Right hindlimb (tissue), 1 donor: Measurements from ENCODE around the gene TLE6.
"Not testable (repeated sequence)": the region's sequence is repeated elsewhere in the genome, so short reads cannot be mapped to it uniquely, and the experiment has no call there.

Experiments
- DNase-seq: peaks from one replicate; pipeline ENCODE4 v3.0.0-alpha.2; 2018

Gene TLE6

GRCh38 chr19:2974342-2975041, 2.9 kb upstream of the TLE6 start:
- no peak for DNase-seq

- no peak for DNase-seq
These were observed 759 bp upstream of the TLE6 start for GRCh38 chr19:2976609-2977000.

GRCh38 chr19:2977746-2978138, 378 bp downstream of the TLE6 start:
- no peak for DNase-seq

GRCh38 chr19:2978166-2978767, 903 bp downstream of the TLE6 start:
- DNase-seq, result no peak

- no peak for DNase-seq
These were observed 1.4 kb downstream of the TLE6 start for GRCh38 chr19:2978772-2979171.

GRCh38 chr19:2981898-2982297, 4.5 kb downstream of the TLE6 start:
- no peak for DNase-seq

GRCh38 chr19:2982561-2982960, 5.2 kb downstream of the TLE6 start:
- no peak for DNase-seq

GRCh38 chr19:2982983-2983350, 5.6 kb downstream of the TLE6 start:
- peak; percentile 94 for DNase-seq

GRCh38 chr19:2983351-2984214, 6.2 kb downstream of the TLE6 start:
- peak; percentile 84 for DNase-seq

GRCh38 chr19:2984215-2984528, 6.8 kb downstream of the TLE6 start:
- no peak for DNase-seq

GRCh38 chr19:2986951-2987524, 9.7 kb downstream of the TLE6 start:
- peak; percentile 57 for DNase-seq

- DNase-seq, result no peak
These were observed 10.4 kb downstream of the TLE6 start for GRCh38 chr19:2987797-2988196.

GRCh38 chr19:2988568-2988967, 11.2 kb downstream of the TLE6 start:
- no peak for DNase-seq

GRCh38 chr19:2989236-2989946, 12.0 kb downstream of the TLE6 start:
- no peak for DNase-seq

GRCh38 chr19:2992333-2992732, 15.0 kb downstream of the TLE6 start:
- DNase-seq, result not testable (repeated sequence)

- no peak for DNase-seq
These were observed 15.6 kb downstream of the TLE6 start for GRCh38 chr19:2992958-2993357.

GRCh38 chr19:2993579-2993978, 16.2 kb downstream of the TLE6 start:
- no peak for DNase-seq

- DNase-seq, result no peak
These were observed 17.3 kb downstream of the TLE6 start for GRCh38 chr19:2994588-2995131.

GRCh38 chr19:2997720-2998119, 20.4 kb downstream of the TLE6 start:
- no peak for DNase-seq

- no peak for DNase-seq
These were observed 21.3 kb downstream of the TLE6 start for GRCh38 chr19:2998642-2999041.

- no peak for DNase-seq
These were observed 24.0 kb downstream of the TLE6 start for GRCh38 chr19:3001235-3001800.

GRCh38 chr19:3003046-3003445, 25.7 kb downstream of the TLE6 start:
- DNase-seq, result no peak
